ENCODE results near the gene ALDH1L2.
"Not testable (repeated sequence)": the region's sequence is repeated elsewhere in the genome, so short reads cannot be mapped to it uniquely, and the experiment has no call there.

ALDH1L2 gene

GRCh38 chr12:104977688-104978087, 106.6 kb downstream of the ALDH1L2 start:
- DNase-seq (ENCODE audit: low spot score) = not testable (repeated sequence)

GRCh38 chr12:104976703-104977102, 107.6 kb downstream of the ALDH1L2 start:
- DNase-seq (ENCODE audit: low spot score) = no peak

GRCh38 chr12:104975587-104976343, 108.5 kb downstream of the ALDH1L2 start:
- DNase-seq (ENCODE audit: low spot score) = no peak

GRCh38 chr12:104974626-104975290, 109.5 kb downstream of the ALDH1L2 start:
- no peak for DNase-seq (ENCODE audit: low spot score)

GRCh38 chr12:104973250-104973649, 111.0 kb downstream of the ALDH1L2 start:
- no peak for DNase-seq (ENCODE audit: low spot score)

- DNase-seq (ENCODE audit: low spot score) = no peak
Measured at GRCh38 chr12:104971306-104971705, 113.0 kb downstream of the ALDH1L2 start.
